Tibial nerve (tissue), 4 donors: Measurements from ENCODE around the gene PAX8. TPM values are rescaled to one million over a fixed set of nuclear protein-coding genes. Genes with fewer than 3 reads are reported as not detected.
A peak's percentile ranks its signal among the peaks of the same experiment; 100 is the strongest.

Experiments
- DNase-seq, 2 donors: peaks; one replicate each; pipeline ENCODE4 v3.0.0-alpha.2; 2019; ENCODE audit warnings: low spot score in 2 of 2
- H3K27ac ChIP-seq, 4 donors: fragments of 200-600 bp; sonication (generic) in 3 of 4; one replicate each; pipeline ENCODE4 v1.5.1; 2017 to 2019; ENCODE audit warnings: mild to moderate bottlenecking in 1 of 4
- H3K27me3 ChIP-seq, 2 donors: fragments of 200-600 bp; sonication (generic) in 1 of 2; one replicate each; pipeline versions ENCODE4 v1.5.1 to v1.6.0; 2017 to 2019
- H3K36me3 ChIP-seq, 3 donors: fragments of 200-600 bp; sonication (generic); one replicate each; pipeline ENCODE4 v1.5.1; 2018 to 2019
- H3K4me1 ChIP-seq, 4 donors: fragments of 200-600 bp; sonication (generic) in 3 of 4; one replicate each; pipeline ENCODE4 v1.5.1; 2017 to 2019
- H3K4me3 ChIP-seq, 4 donors: fragments of 200-600 bp; sonication (generic) in 3 of 4; one replicate each; pipeline ENCODE4 v1.5.1; 2017 to 2019; ENCODE audit warnings: mild to moderate bottlenecking in 1 of 4, moderate library complexity in 1 of 4
- H3K9me3 ChIP-seq, 4 donors: fragments of 200-600 bp; sonication (generic) in 3 of 4; one replicate each; pipeline ENCODE4 v1.5.1; 2017 to 2019
- CTCF ChIP-seq, 5 experiments: fragments of 200-600 bp in 3 of 5; fragments of 450-650 bp in 2 of 5; sonication (generic) in 3 of 5; IDR thresholded peaks; one replicate each; pipeline ENCODE4 v1.5.1; 2016 to 2019; ENCODE audit warnings: antibody characterized with exemption in 5 of 5, mild to moderate bottlenecking in 3 of 5, moderate library complexity in 2 of 5
- EP300 ChIP-seq, 2 donors: sonication (generic); formaldehyde crosslinking; IDR thresholded peaks; one replicate each; pipeline ENCODE4 v1.6.1; 2017; ENCODE audit warnings: antibody characterized with exemption in 2 of 2, mild to moderate bottlenecking in 1 of 2
- POLR2A ChIP-seq, 2 donors: fragments of 450-650 bp; IDR thresholded peaks; one replicate each; pipeline ENCODE4 v1.6.1; 2017; ENCODE audit warnings: antibody characterized with exemption in 2 of 2, mild to moderate bottlenecking in 2 of 2, moderate library complexity in 2 of 2
- WGBS, 2 donors: methylation state at CpG; one replicate each; pipeline ENCODE4 v1.1.5; 2018; 5-methylcytosine and 5-hydroxymethylcytosine counted together
- total RNA-seq, 4 donors: library from RNA; depleted of rRNA; stranded (reverse); fragments of >200 nt; gene quantifications; one replicate each; pipeline ENCODE4 v1.1.0, GENCODE V29; 2016

The PAX8 gene
- total RNA-seq, 4 donors from 2014 or later, result 2.2 to 11.4 (median 5.2) TPM

GRCh38 chr2:113283704-113284284 is 5.1 kb upstream of the PAX8 start:
- no peak for TF ChIP-seq EP300 (IDR thresholded peaks at IDR 0.05)
- TF ChIP-seq POLR2A (IDR thresholded peaks at IDR 0.05), result no peak
- TF ChIP-seq CTCF (IDR thresholded peaks at IDR 0.05), result no peak
- DNase-seq, result no peak
- no peaks in the 10 kb centered on the region for H3K9me3 ChIP-seq
- no peaks in the 10 kb centered on the region for H3K36me3 ChIP-seq
- H3K27ac ChIP-seq, result peak overlapping the region in 2 of 4 donors; percentile 30 to 63
- WGBS, 2 donors, result 0 to 27% methylated on average over 2 to 3 of the region's 3 CpGs
- H3K4me1 ChIP-seq, result peaks cover 0 to 24% (median 7%) of the 10 kb centered on the region in 4 donors
- no peak overlapping the region for H3K4me3 ChIP-seq
- H3K27me3 ChIP-seq, result peaks cover 0 to 5% of the 10 kb centered on the region in 2 donors

- WGBS, 2 donors, result 31 to 46% methylated on average over 12 of the region's 12 CpGs
- TF ChIP-seq CTCF (IDR thresholded peaks at IDR 0.05) (peak in 3 of 5 experiments; percentile 10 to 47 (median 34)), POLR2A (IDR thresholded peaks at IDR 0.05) (no peak), EP300 (IDR thresholded peaks at IDR 0.05) (no peak)
- H3K4me1 ChIP-seq, result peaks cover 0 to 28% (median 7%) of the 10 kb centered on the region in 4 donors
- peaks cover 0 to 13% of the 10 kb centered on the region in 2 donors for H3K27me3 ChIP-seq
- no peaks in the 10 kb centered on the region for H3K36me3 ChIP-seq
- no peak overlapping the region for H3K4me3 ChIP-seq
- no peaks in the 10 kb centered on the region for H3K9me3 ChIP-seq
- peak overlapping the region in 2 of 4 donors; percentile 46 to 63 for H3K27ac ChIP-seq
- DNase-seq, result peak; percentile 20
Measured at GRCh38 chr2:113282747-113283533, 4.2 kb upstream of the PAX8 start.

GRCh38 chr2:113281910-113282746 is 3.4 kb upstream of the PAX8 start:
- 63 to 65% methylated on average over 12 of the region's 12 CpGs for WGBS, 2 donors
- peak overlapping the region in 1 of 4 donors; percentile 46 for H3K27ac ChIP-seq
- H3K9me3 ChIP-seq, result no peaks in the 10 kb centered on the region
- H3K4me1 ChIP-seq, result peaks cover 0 to 36% (median 14%) of the 10 kb centered on the region in 4 donors
- no peak overlapping the region for H3K4me3 ChIP-seq
- DNase-seq, result no peak
- no peaks in the 10 kb centered on the region for H3K36me3 ChIP-seq
- TF ChIP-seq EP300 (IDR thresholded peaks at IDR 0.05) (no peak), POLR2A (IDR thresholded peaks at IDR 0.05) (no peak), CTCF (IDR thresholded peaks at IDR 0.05) (no peak)
- H3K27me3 ChIP-seq, result peaks cover 0 to 21% of the 10 kb centered on the region in 2 donors

GRCh38 chr2:113278073-113278741 is 514 bp downstream of the PAX8 start:
- Histone ChIP-seq H3K27me3 (peaks cover 7 to 61% of the 10 kb centered on the region in 2 donors), H3K9me3 (no peaks in the 10 kb centered on the region), H3K4me3 (no peak overlapping the region), H3K4me1 (peaks cover 0 to 39% (median 15%) of the 10 kb centered on the region in 4 donors), H3K36me3 (no peaks in the 10 kb centered on the region), H3K27ac (no peak overlapping the region)
- no peak for DNase-seq
- TF ChIP-seq EP300 (IDR thresholded peaks at IDR 0.05), result no peak
- TF ChIP-seq CTCF (IDR thresholded peaks at IDR 0.05), result no peak
- TF ChIP-seq POLR2A (IDR thresholded peaks at IDR 0.05), result no peak
- 19 to 30% methylated on average over 13 to 21 of the region's 49 CpGs for WGBS, 2 donors
